CD14-positive monocyte (primary cell): ENCODE data around the gene KIAA1191. TPM values are rescaled to one million over a fixed set of nuclear protein-coding genes. Genes with fewer than 3 reads are reported as not detected.

Source experiments
- DNase-seq, 3 donors: peaks; one replicate each; pipeline ENCODE4 v3.0.0-alpha.2; 2011 to 2022
- H2AFZ ChIP-seq: 2 replicates; pipeline ENCODE4 v1.6.0; 2012; ENCODE audit warnings: mild to moderate bottlenecking, low read depth, low read length, inconsistent platforms; ENCODE audit not compliant: insufficient read depth, poor library complexity, severe bottlenecking
- H3K27ac ChIP-seq, 2 donors: 1 replicate in 1 of 2; 2 replicates in 1 of 2; pipeline ENCODE4 v1.5.1; 2012 to 2013; ENCODE audit warnings: low read length in 2 of 2, control low read depth in 1 of 2, inconsistent platforms in 1 of 2, low read depth in 1 of 2, mild to moderate bottlenecking in 1 of 2
- H3K27me3 ChIP-seq, 2 donors: one replicate each; pipeline versions ENCODE4 v1.6.0 to v1.6.1; 2011 to 2013; ENCODE audit warnings: low read length in 2 of 2; ENCODE audit not compliant: control insufficient read depth in 2 of 2, insufficient read depth in 2 of 2
- H3K36me3 ChIP-seq, 2 donors: replicated peaks in 1 of 2; 1 replicate in 1 of 2; 2 replicates in 1 of 2; pipeline versions ENCODE4 v1.5.1 to v1.6.1; 2012 to 2013; ENCODE audit warnings: low read length in 2 of 2, control low read depth in 1 of 2, inconsistent platforms in 1 of 2, mild to moderate bottlenecking in 1 of 2; ENCODE audit not compliant: insufficient read depth in 2 of 2, control insufficient read depth in 1 of 2
- H3K4me1 ChIP-seq, 2 donors: 1 replicate in 1 of 2; 2 replicates in 1 of 2; pipeline versions ENCODE4 v1.5.1 to v1.6.1; 2012 to 2013; ENCODE audit warnings: low read length in 2 of 2, control low read depth in 1 of 2, inconsistent platforms in 1 of 2, mild to moderate bottlenecking in 1 of 2, moderate library complexity in 1 of 2; ENCODE audit not compliant: insufficient read depth in 2 of 2, control insufficient read depth in 1 of 2
- H3K4me2 ChIP-seq: replicated peaks from 2 replicates; pipeline ENCODE3; 2012; ENCODE audit warnings: low read length, moderate library complexity, mild to moderate bottlenecking; ENCODE audit not compliant: poor library complexity, severe bottlenecking; ENCODE audit errors: extremely low read depth
- H3K4me3 ChIP-seq, 3 experiments: fragments of 200-600 bp in 1 of 3; sonication (generic) in 1 of 3; replicated peaks in 1 of 3; 1 replicate in 2 of 3; 2 replicates in 1 of 3; pipeline ENCODE4 v1.5.1; 2011 to 2013; ENCODE audit warnings: low read length in 3 of 3, mild to moderate bottlenecking in 3 of 3, control low read depth in 2 of 3, low read depth in 2 of 3, inconsistent platforms in 1 of 3, moderate library complexity in 1 of 3
- H3K79me2 ChIP-seq: 2 replicates; pipeline ENCODE4 v1.6.0; 2012; ENCODE audit warnings: mild to moderate bottlenecking, control low read depth, inconsistent platforms, low read length, moderate library complexity; ENCODE audit not compliant: insufficient read depth
- H3K9ac ChIP-seq: 2 replicates; pipeline ENCODE4 v1.6.0; 2017; ENCODE audit warnings: low read length, mild to moderate bottlenecking; ENCODE audit not compliant: insufficient read depth, poor library complexity, severe bottlenecking
- H3K9me3 ChIP-seq, 2 donors: replicated peaks in 1 of 2; 1 replicate in 1 of 2; 2 replicates in 1 of 2; pipeline versions ENCODE4 v1.5.1 to v1.6.1; 2012 to 2013; ENCODE audit warnings: low read length in 2 of 2, control low read depth in 1 of 2; ENCODE audit not compliant: control insufficient read depth in 1 of 2, insufficient read depth in 1 of 2
- H4K20me1 ChIP-seq: 2 replicates; pipeline ENCODE4 v1.6.0; 2012; ENCODE audit warnings: mild to moderate bottlenecking, low read length, control low read depth, moderate library complexity; ENCODE audit not compliant: insufficient read depth
- H3K27ac Mint-ChIP-seq, 7 donors: one replicate each; pipeline ENCODE4 v1.8.0; 2020; ENCODE audit warnings: mild to moderate bottlenecking in 7 of 7, mixed read lengths in 7 of 7, moderate library complexity in 6 of 7, inconsistent platforms in 2 of 7
- H3K27me3 Mint-ChIP-seq, 3 donors: one replicate each; pipeline ENCODE4 v1.8.0; 2021 to 2022; ENCODE audit warnings: low read depth in 3 of 3, mild to moderate bottlenecking in 3 of 3, mixed read lengths in 3 of 3, moderate library complexity in 3 of 3, inconsistent platforms in 1 of 3
- H3K36me3 Mint-ChIP-seq, 2 donors: one replicate each; pipeline ENCODE4 v1.8.0; 2020; ENCODE audit warnings: mixed read lengths in 2 of 2, inconsistent platforms in 1 of 2, mild to moderate bottlenecking in 1 of 2
- H3K4me1 Mint-ChIP-seq: one replicate; pipeline ENCODE4 v1.8.0; 2020; ENCODE audit warnings: mild to moderate bottlenecking, mixed read lengths
- H3K4me3 Mint-ChIP-seq, 2 donors: one replicate each; pipeline ENCODE4 v1.8.0; 2020; ENCODE audit warnings: mild to moderate bottlenecking in 2 of 2, mixed read lengths in 2 of 2, moderate library complexity in 1 of 2
- H3K9me3 Mint-ChIP-seq, 7 donors: one replicate each; pipeline ENCODE4 v1.8.0; 2020 to 2022; ENCODE audit warnings: mixed read lengths in 7 of 7, mild to moderate bottlenecking in 6 of 7, moderate library complexity in 6 of 7, inconsistent platforms in 2 of 7
- CTCF ChIP-seq: fragments of 200-600 bp; IDR thresholded peaks from one replicate; pipeline ENCODE4 v1.8.0; 2022; ENCODE audit warnings: antibody characterized with exemption, mild to moderate bottlenecking
- WGBS: methylation state at CpG from one replicate; pipeline ENCODE4 v1.1.5; 2013; ENCODE audit warnings: missing lambda C conversion rate; ENCODE audit not compliant: insufficient coverage; 5-methylcytosine and 5-hydroxymethylcytosine counted together
- intact Hi-C, 2 donors: fragments of 100-400 bp; cut with micrococcal nuclease; formaldehyde crosslinking; loops; one replicate each; pipeline versions ENCODE4 v1.15.0 to v1.15.1; 2023
- polyA plus RNA-seq, 3 donors: library from polyadenylated mRNA; depleted of rRNA in 1 of 3; unstranded in 2 of 3; stranded (reverse) in 1 of 3; fragments of 300-500 nt in 2 of 3; fragments of >200 nt in 1 of 3; fragmentation: Illumina TruSeq in 2 of 3; gene quantifications; 1 replicate in 2 of 3; 2 replicates in 1 of 3; pipeline ENCODE4 v1.2.3, GENCODE V29; 2012 to 2021

Gene KIAA1191
- polyA plus RNA-seq, 3 donors, result 32.3 to 36.4 (median 32.5) TPM

- intact Hi-C loops, result loop anchor here in 1 of 2 donors (2.0 kb wide), 1 partner anchor 29 kb away; the partner anchor contains the start of genes HIGD2A and NOP16
- peaks cover 2 to 15% of the 10 kb centered on the region in 2 donors for H3K27me3 ChIP-seq
Observed at GRCh38 chr5:176359658-176360057, 1.9 kb downstream of the KIAA1191 start.

GRCh38 chr5:176356179-176356566, 5.4 kb downstream of the KIAA1191 start:
- no peak overlapping the region for H3K4me3 ChIP-seq
- peaks cover 7 to 15% of the 10 kb centered on the region in 2 donors for H3K4me1 ChIP-seq
- Mint-ChIP-seq H3K4me3 (no peak overlapping the region), H3K9me3 (no peaks in the 10 kb centered on the region), H3K4me1 (peaks cover 10% of the 10 kb centered on the region), H3K27me3 (no peaks in the 10 kb centered on the region), H3K27ac (no peak overlapping the region), H3K36me3 (peaks cover 46 to 72% of the 10 kb centered on the region in 2 donors)
- WGBS, result no CpG with 5 or more reads among the region's 3 CpGs
- no peak for DNase-seq
- H4K20me1 ChIP-seq, result peaks cover 25% of the 10 kb centered on the region
- H3K27me3 ChIP-seq, result no peaks in the 10 kb centered on the region
- no peak for TF ChIP-seq CTCF
- no peaks in the 10 kb centered on the region for H3K9me3 ChIP-seq
- H3K4me2 ChIP-seq, result no peak overlapping the region
- H3K36me3 ChIP-seq, result peaks cover 49 to 78% of the 10 kb centered on the region in 2 donors
- H3K79me2 ChIP-seq, result peaks cover 26% of the 10 kb centered on the region
- H2AFZ ChIP-seq, result no peak overlapping the region
- intact Hi-C loops, result no loop called here
- no peak overlapping the region for H3K9ac ChIP-seq
- no peak overlapping the region for H3K27ac ChIP-seq

More at GRCh38 chr5:176359658-176360057, 1.9 kb downstream of the KIAA1191 start:
- H3K4me3 Mint-ChIP-seq, result no peak overlapping the region
- DNase-seq, result no peak
- no peak overlapping the region for H3K27ac ChIP-seq
- H3K4me2 ChIP-seq, result no peak overlapping the region
- H3K4me3 ChIP-seq, result no peak overlapping the region
- H3K9me3 Mint-ChIP-seq, result peaks cover 0 to 8% (median 0%) of the 10 kb centered on the region in 7 donors
- peaks cover 19% of the 10 kb centered on the region for H3K4me1 Mint-ChIP-seq
- H4K20me1 ChIP-seq, result peaks cover 25% of the 10 kb centered on the region
- TF ChIP-seq CTCF, result no peak
- no peak overlapping the region for H2AFZ ChIP-seq
- H3K9me3 ChIP-seq, result no peaks in the 10 kb centered on the region
- WGBS, result 50% methylated on average over 1 of the region's 4 CpGs
- peaks cover 11 to 16% (median 15%) of the 10 kb centered on the region in 3 donors for H3K27me3 Mint-ChIP-seq
- H3K36me3 ChIP-seq, result peaks cover 22 to 44% of the 10 kb centered on the region in 2 donors
- H3K9ac ChIP-seq, result no peak overlapping the region
- H3K36me3 Mint-ChIP-seq, result peaks cover 16 to 41% of the 10 kb centered on the region in 2 donors
- peaks cover 30% of the 10 kb centered on the region for H3K79me2 ChIP-seq
- no peak overlapping the region for H3K27ac Mint-ChIP-seq
- peaks cover 15 to 29% of the 10 kb centered on the region in 2 donors for H3K4me1 ChIP-seq
